Posterior cingulate gyrus (tissue), 11 donors: ENCODE data around the gene HECTD2.
"Not testable (repeated sequence)": the region's sequence is repeated elsewhere in the genome, so short reads cannot be mapped to it uniquely, and the experiment has no call there.

Experiments used
- DNase-seq, 10 donors: peaks; one replicate each; pipeline versions ENCODE4 v3.0.0 to v3.0.0-alpha.2; 2020 to 2021; ENCODE audit warnings: mixed read lengths in 3 of 10
- intact Hi-C: fragments of 100-400 bp; cut with DNase I; formaldehyde crosslinking; loops from one replicate; pipeline ENCODE4 v1.15.1; 2023

Gene HECTD2

GRCh38 chr10:91528768-91529167, 118.6 kb downstream of the HECTD2 start:
- intact Hi-C loops: no loop called here
- DNase-seq: no peak

DNA sequence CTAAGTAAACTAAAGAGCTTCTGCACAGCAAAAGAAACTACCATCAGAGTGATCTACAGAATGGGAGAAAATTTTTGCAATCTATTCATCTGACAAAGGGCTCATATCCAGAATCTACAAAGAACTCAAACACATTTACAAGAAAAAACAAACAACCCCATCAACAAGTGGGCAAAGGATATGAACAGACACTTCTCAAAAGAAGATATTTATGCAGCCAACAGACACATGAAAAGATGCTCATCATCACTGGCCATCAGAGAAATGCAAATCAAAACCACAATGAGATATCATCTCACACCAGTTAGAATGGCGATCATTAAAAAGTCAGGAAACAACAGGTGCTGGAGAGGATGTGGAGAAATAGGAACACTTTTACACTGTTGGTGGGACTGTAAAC, 124.6 kb downstream of the HECTD2 start:
- intact Hi-C loops, DNase-seq: not testable (repeated sequence)

- DNase-seq: peak in 2 of 10 donors; percentile 16 to 31
- intact Hi-C loops: no loop called here
These were observed 126.0 kb downstream of the HECTD2 start for GRCh38 chr10:91536111-91536510.

GRCh38 chr10:91536733-91537132, 126.6 kb downstream of the HECTD2 start:
- intact Hi-C loops: no loop called here
- DNase-seq: no peak

- intact Hi-C loops: no loop called here
These were observed 127.7 kb downstream of the HECTD2 start for GRCh38 chr10:91537614-91538383.

DNA sequence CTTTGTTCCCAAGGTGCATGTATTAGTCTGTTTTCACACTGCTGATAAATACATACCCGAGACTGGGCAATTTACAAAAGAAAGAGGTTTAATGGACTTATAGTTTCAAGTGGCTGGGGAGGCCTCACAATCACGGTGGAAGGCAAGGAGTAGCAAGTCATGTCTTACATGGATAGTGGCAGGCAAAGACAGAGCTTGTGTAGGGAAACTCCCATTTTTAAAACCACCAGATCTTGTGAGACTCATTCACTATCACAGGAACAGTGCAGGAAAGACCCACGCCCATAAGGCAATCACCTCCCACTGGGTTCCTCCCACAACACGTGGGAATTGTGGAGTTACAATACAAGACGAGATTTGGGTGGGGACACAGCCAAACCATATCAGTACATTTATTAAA, 129.8 kb downstream of the HECTD2 start:
- DNase-seq: no peak
- intact Hi-C loops: no loop called here

More at GRCh38 chr10:91537614-91538383, 127.7 kb downstream of the HECTD2 start:
- DNase-seq: no peak

DNA sequence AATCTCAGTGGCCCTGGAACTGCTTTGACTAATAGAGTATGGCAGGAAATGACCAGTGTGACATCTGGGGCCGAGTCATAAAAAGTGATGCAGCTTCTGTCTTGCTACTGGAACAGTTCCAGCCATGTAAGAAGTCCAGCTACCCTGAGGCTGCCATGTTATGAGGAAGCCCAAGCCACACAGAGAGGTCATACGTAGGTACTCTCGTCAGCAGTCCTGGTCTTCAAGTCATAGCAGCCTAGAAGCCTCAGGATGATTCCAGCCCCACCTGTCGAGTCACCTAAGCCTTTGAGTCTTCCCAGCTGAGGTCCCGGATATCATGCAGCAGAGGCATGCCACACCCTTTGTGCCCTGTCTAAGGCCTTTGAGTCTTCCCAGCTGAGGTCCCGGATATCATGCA, 130.6 kb downstream of the HECTD2 start:
- DNase-seq: no peak
- intact Hi-C loops: no loop called here

GRCh38 chr10:91541481-91541880, 131.3 kb downstream of the HECTD2 start:
- intact Hi-C loops: no loop called here
- DNase-seq: peak in 2 of 10 donors; percentile 16 to 36

- DNase-seq: no peak
- intact Hi-C loops: no loop called here
These were observed 135.2 kb downstream of the HECTD2 start for GRCh38 chr10:91545384-91545783.

DNA sequence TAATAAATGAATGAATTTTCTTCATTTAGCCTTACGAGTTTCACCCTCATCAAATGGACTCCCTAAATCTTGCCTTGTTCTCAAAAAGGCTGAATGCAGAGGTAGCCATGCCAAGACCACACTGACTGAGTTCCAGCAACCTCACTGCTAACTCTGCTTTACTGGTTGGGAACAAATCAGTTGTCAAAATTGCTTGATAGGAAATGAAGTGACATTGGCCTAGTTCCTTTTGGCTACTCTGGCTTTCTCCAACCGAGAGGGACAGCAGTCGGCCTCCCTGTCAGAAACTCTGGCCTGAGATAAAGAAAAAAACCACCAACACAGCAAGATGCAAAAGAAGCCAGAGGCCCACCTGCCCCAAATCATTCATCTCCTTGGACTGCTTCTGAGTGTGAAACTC, 135.7 kb downstream of the HECTD2 start:
- intact Hi-C loops: no loop called here
- DNase-seq: no peak

DNA sequence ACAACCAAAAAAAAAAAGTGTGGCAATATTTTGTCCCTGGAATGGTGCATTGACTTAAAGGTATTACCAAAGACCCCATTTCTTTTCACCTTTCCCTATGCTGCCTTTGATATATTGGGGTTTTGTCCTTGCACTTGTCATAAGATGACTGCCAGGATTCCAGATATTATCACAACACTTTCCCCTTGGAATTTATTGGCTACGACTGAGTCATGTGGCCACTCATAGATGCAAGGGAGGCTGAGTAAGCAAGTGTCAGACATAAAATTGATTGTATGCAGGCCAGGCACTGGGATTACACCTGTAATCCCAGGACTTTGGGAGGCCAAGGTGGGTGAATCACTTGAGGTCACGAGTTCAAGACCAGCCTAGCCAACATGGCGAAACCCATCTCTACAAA, 139.1 kb downstream of the HECTD2 start:
- intact Hi-C loops: no loop called here
- DNase-seq: no peak

GRCh38 chr10:91550021-91550420, 139.9 kb downstream of the HECTD2 start:
- intact Hi-C loops: loop anchor here (5.0 kb wide), 1 partner anchor 87 kb away; no protein-coding TSS in a partner anchor
- DNase-seq: no peak

- DNase-seq: peak in 7 of 10 donors; percentile 14 to 87 (median 31)
- intact Hi-C loops: loop anchor here (5.0 kb wide), 1 partner anchor 85 kb away; no protein-coding TSS in a partner anchor
These were observed 141.7 kb downstream of the HECTD2 start for GRCh38 chr10:91551856-91552255.

DNA sequence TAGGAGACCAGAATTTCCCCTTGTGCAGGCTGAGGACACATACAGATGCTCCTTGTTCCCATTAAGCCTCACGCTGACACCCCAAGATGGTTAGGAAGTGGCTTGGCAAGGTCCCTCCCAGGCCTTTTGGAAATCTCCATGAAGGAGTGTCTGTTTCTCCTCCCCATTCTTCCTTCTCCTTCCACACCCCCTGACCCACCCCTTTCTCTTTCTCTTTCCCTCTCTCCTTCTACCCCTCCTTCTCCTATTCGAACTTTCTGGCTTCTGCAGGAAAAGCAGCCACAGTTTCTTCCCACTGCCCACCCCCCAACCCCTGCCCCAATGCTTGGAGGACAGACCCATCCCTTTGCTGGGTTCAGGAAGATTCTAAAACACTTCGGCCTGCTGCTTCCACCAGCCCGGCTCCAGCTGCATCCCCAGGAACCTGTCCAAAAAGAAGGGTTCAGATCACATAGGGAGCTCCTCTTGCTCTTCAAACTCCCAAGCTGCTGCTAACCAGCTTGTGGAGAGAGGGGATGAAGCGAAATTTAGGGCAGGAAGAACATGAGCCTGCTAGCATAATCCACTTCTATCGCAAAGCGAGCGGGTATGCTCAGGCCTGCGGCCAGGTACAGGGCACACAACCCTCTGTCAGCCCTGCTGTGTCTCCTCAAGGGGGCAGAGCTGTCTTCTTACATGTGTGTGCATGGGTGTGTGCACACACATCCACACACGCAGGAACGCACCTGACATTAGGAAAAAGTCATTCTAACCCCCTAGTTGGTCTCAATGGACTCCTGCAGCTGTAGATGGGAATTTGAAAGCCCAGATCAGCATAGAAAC, 142.3 kb downstream of the HECTD2 start:
- intact Hi-C loops: loop anchor here (5.0 kb wide), 1 partner anchor 85 kb away; no protein-coding TSS in a partner anchor
- peak in 2 of 10 donors; percentile 13 to 21 for DNase-seq

- DNase-seq: no peak
- intact Hi-C loops: no loop called here
These were observed 145.3 kb downstream of the HECTD2 start for GRCh38 chr10:91555455-91555854.

GRCh38 chr10:91556691-91557566, 146.8 kb downstream of the HECTD2 start:
- DNase-seq: no peak
- intact Hi-C loops: no loop called here

GRCh38 chr10:91557651-91558111, 147.5 kb downstream of the HECTD2 start:
- intact Hi-C loops: no loop called here

GRCh38 chr10:91558473-91558872, 148.3 kb downstream of the HECTD2 start:
- intact Hi-C loops: no loop called here
- DNase-seq: no peak

More at GRCh38 chr10:91557651-91558111, 147.5 kb downstream of the HECTD2 start:
- DNase-seq: no peak

- DNase-seq: no peak
- intact Hi-C loops: no loop called here
These were observed 149.0 kb downstream of the HECTD2 start for GRCh38 chr10:91559169-91559568.

- intact Hi-C loops: no loop called here
These were observed 149.6 kb downstream of the HECTD2 start for GRCh38 chr10:91559750-91560149.

More at GRCh38 chr10:91559750-91560149, 149.6 kb downstream of the HECTD2 start:
- no peak for DNase-seq
